A673 (cell line): Measurements from ENCODE around the gene ME1.

Experiments
- EZH2 ChIP-seq: fragments of 200-600 bp; sonication (generic); IDR thresholded peaks from 2 replicates; pipeline ENCODE4 v1.6.1; 2017; ENCODE audit warnings: borderline replicate concordance, low read depth, mild to moderate bottlenecking, mixed read lengths, antibody characterized with exemption, low read length; ENCODE audit not compliant: poor library complexity, severe bottlenecking
- TF ChIP-seq, protein P1 (sequence below): fragments of 300-800, 200-600 bp; sonication (generic); conservative IDR thresholded peaks from 2 replicates; pipeline ENCODE4 v1.5.1; 2017; ENCODE audit warnings: low read depth, mild to moderate bottlenecking, antibody characterized with exemption, low read length, moderate library complexity, mixed read lengths

DNA sequence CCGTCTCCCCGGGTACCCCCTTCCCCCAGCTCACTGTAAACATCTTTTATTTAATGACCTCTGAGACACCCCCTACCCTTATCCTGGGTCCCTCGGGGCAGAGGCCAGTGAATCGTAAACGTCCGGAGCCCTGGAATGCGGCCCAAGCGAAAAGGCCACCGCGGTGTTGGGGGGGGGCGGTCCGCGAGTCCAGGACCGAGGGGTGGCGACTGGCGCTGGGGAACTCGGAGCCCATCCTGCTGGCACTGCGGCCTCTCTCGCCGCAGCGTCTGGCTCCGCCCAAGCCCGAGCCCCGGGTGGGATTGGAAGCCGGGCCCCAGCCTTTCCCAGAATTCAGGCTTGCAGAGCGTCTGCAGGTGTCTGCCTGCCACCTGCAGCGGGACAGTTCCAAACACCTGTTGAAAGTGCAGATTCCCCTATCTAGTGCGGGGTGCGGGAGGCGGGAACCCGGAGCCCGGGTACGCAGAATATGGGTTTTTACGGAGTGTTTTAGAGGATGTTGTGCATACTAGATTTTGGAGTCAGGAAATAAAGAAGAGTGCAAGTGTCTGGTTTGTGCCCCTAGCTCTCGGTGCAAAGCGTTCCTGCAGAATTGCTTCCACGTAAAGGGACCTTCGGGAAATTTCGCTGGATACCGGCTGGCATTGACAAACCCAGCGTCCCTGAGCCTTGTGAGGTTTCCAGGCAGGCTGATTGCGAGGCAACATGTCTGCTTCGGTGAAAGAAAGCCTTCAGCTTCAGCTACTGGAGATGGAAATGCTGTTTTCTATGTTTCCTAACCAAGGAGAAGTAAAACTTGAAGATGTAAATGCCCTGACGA lies 236.9 kb downstream of the ME1 start:
- TF ChIP-seq, protein P1, sequence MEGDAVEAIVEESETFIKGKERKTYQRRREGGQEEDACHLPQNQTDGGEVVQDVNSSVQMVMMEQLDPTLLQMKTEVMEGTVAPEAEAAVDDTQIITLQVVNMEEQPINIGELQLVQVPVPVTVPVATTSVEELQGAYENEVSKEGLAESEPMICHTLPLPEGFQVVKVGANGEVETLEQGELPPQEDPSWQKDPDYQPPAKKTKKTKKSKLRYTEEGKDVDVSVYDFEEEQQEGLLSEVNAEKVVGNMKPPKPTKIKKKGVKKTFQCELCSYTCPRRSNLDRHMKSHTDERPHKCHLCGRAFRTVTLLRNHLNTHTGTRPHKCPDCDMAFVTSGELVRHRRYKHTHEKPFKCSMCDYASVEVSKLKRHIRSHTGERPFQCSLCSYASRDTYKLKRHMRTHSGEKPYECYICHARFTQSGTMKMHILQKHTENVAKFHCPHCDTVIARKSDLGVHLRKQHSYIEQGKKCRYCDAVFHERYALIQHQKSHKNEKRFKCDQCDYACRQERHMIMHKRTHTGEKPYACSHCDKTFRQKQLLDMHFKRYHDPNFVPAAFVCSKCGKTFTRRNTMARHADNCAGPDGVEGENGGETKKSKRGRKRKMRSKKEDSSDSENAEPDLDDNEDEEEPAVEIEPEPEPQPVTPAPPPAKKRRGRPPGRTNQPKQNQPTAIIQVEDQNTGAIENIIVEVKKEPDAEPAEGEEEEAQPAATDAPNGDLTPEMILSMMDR: no peak
- no peak for TF ChIP-seq EZH2
